ENCODE data around the gene ARID1B.

ARID1B gene

GRCh38 chr6:157097255-157097955 lies 320.2 kb downstream of the ARID1B start:
- DNase-seq (ENCODE audit: low read depth in 2 of 2), result no peak

DNA sequence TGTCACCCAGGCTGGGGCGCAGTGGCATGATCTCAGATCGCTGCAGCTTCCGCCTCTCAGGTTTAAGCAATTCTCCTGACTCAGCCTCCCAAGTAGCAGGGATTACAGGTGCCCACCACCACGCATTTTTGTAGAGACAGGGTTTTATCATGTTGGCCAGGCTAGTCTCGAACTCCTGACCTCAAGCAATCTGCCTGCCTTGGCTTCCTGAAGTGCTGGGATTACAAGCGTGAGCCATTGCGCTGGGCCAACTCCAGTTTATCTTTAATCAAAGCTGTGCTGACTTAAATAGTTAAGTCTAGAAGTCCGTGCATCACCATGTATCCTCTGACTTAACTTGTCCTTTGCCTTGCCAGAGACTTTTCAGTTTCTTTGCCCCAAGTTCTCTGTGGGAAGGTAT lies 321.8 kb downstream of the ARID1B start:
- no peak for DNase-seq (ENCODE audit: low read depth in 2 of 2)

- DNase-seq (ENCODE audit: low read depth in 2 of 2), result no peak
These were observed 322.9 kb downstream of the ARID1B start for GRCh38 chr6:157099912-157100593.

GRCh38 chr6:157101166-157101565 lies 324.0 kb downstream of the ARID1B start:
- no peak for DNase-seq (ENCODE audit: low read depth in 2 of 2)

DNA sequence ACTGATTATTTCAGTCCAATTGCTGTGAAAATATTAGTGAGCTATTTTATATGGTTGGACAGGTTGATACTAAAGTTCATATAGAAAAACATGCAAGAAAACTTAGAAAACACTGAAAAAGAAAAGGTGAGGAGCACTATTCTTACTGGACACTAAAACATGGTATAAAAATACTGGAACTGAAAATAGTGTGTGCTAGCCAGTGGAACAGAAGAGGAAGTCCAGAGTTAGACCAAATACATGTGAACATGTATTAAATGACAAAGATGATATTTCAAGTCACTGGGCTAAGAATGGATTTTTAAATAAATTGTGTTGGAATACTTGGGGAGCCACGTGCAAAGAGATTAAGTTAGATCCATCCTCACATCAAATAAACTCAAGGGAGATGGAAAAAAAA lies 327.6 kb downstream of the ARID1B start:
- DNase-seq (ENCODE audit: low read depth in 2 of 2), result no peak

GRCh38 chr6:157106487-157106886 lies 329.3 kb downstream of the ARID1B start:
- DNase-seq (ENCODE audit: low read depth in 2 of 2), result no peak

DNA sequence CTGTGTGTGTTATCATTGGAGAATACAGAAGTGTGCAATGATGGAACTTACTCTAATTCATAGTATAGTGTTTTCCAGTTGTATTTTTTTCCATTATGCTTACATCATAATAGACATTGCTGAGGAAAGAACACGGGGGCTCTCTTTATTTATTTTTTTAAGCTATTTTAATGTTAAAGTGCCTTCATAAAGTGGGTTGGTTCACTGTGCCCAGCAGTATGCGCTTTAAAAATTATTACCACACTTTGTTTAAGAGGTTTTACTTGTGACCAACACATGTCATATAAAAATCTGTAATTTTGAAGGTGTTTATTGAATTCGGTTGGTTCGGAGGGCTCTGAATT lies 330.4 kb downstream of the ARID1B start:
- no peak for DNase-seq (ENCODE audit: low read depth in 2 of 2)

DNA sequence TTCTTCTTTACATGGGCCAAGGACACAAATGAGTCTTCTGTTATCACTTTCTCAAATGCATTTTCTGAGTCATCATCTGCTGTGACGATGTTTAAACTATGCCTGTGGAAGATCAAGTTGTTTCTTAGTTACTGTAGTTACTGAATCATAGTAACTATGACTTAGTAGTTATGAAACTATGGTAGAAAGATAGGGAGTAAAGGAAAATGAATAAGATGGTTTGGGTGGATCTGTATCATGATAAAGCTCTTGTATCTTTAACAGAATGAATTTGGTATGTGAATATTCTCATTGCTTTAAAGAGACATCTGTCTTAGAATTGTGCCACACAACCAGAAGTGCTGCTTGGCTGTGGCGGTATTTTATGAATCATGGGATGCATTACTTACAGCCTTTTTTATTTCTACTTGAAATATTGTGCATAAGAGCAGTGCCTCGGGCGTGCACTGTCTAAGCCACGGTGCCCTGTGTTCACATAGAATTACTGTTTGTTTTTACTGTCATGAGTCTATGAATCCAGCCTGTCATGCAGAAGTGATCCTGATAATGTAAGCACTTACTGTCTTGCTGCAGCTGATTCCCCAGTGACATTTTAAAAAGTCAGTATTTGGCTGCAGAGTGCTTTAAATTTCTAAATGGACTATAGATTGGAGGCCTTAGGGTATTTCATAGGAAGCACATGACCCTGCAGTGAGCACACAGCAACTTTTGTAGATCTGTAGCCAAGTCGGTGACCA lies 330.9 kb downstream of the ARID1B start:
- DNase-seq (ENCODE audit: low read depth in 2 of 2), result peak; percentile 57 to 59

DNA sequence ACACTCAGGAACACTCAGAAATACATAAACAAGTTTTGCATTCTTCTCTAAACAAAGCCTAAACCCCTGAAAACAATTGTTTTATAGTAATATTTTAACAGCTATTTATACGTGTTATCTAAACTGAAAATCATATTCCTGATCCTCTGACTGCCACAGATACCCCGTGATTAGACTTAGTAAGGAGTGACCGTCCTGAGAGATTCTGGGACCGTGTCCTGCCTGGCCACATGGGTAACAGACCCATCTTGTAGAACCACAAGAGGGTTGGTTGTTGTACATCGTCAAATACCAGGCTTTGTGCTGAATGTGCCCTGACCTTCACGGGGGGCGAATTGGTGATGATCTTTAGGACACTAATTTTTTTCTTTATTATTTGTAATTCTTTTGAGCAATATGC lies 331.7 kb downstream of the ARID1B start:
- no peak for DNase-seq (ENCODE audit: low read depth in 2 of 2)

- peak in 1 of 2 experiments; percentile 26 for DNase-seq (ENCODE audit: low read depth in 2 of 2)
These were observed 333.4 kb downstream of the ARID1B start for GRCh38 chr6:157110607-157111006.

- no peak for DNase-seq (ENCODE audit: low read depth in 2 of 2)
These were observed 336.2 kb downstream of the ARID1B start for GRCh38 chr6:157113389-157113788.

DNA sequence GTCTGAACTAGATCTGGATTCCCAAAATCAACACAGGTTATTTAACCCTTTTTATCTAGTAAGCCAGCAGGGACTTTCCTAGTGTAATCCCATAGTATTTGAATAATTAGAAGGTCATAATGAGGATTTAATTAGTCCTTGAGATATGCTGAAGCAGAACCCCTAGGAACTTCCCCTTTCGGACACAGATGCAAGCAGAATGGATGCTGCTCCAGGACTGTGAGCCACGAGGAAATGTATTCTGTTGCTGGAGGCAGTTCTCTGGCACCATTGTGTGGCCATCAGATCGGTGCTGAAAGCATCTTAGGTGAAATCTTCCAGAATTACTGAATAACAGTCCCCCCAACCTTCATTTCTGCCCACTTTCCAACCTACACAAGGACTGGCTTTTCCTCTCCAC lies 339.2 kb downstream of the ARID1B start:
- DNase-seq (ENCODE audit: low read depth in 2 of 2), result no peak

- no peak for DNase-seq (ENCODE audit: low read depth in 2 of 2)
These were observed 340.4 kb downstream of the ARID1B start for GRCh38 chr6:157117431-157118095.

GRCh38 chr6:157119502-157120027 lies 342.4 kb downstream of the ARID1B start:
- no peak for DNase-seq (ENCODE audit: low read depth in 2 of 2)

DNA sequence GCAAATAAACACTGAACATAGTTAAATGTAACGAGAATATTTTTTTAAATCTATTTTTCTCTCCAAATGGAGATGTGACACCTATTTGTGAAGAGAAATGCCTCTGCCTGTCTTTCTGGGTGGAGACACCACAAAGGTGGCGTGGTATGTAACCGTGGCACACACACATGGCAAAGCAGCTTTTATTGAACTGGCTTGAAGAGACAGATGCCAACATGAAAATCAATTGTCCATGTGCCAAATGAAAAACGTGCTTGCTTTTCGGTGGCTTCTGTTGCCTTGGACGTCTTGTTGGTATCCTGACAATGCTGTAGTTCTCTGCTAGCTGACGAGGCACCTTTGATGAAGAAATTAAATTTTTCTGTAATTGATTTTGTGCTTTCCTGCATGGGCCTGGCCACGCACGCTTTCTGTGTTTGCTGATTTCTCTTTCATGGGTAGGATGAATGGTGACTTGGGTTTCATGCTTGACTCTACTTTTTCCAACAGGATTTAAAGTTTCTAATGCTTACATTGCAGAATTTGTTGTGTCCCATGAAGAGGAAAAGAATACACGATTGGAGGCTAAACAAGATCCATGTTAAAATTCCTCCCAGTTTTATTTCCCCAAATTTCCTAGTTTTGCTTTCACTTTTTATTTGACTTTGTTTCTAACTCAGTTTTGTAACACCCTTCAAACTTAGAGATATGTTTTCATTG lies 343.5 kb downstream of the ARID1B start:
- no peak for DNase-seq (ENCODE audit: low read depth in 2 of 2)

GRCh38 chr6:157121897-157122296 lies 344.7 kb downstream of the ARID1B start:
- DNase-seq (ENCODE audit: low read depth in 2 of 2), result no peak

- no peak for DNase-seq (ENCODE audit: low read depth in 2 of 2)
These were observed 346.1 kb downstream of the ARID1B start for GRCh38 chr6:157123234-157123633.

GRCh38 chr6:157124485-157125254 lies 347.5 kb downstream of the ARID1B start:
- DNase-seq (ENCODE audit: low read depth in 2 of 2), result no peak

- no peak for DNase-seq (ENCODE audit: low read depth in 2 of 2)
These were observed 348.4 kb downstream of the ARID1B start for GRCh38 chr6:157125531-157125930.

DNA sequence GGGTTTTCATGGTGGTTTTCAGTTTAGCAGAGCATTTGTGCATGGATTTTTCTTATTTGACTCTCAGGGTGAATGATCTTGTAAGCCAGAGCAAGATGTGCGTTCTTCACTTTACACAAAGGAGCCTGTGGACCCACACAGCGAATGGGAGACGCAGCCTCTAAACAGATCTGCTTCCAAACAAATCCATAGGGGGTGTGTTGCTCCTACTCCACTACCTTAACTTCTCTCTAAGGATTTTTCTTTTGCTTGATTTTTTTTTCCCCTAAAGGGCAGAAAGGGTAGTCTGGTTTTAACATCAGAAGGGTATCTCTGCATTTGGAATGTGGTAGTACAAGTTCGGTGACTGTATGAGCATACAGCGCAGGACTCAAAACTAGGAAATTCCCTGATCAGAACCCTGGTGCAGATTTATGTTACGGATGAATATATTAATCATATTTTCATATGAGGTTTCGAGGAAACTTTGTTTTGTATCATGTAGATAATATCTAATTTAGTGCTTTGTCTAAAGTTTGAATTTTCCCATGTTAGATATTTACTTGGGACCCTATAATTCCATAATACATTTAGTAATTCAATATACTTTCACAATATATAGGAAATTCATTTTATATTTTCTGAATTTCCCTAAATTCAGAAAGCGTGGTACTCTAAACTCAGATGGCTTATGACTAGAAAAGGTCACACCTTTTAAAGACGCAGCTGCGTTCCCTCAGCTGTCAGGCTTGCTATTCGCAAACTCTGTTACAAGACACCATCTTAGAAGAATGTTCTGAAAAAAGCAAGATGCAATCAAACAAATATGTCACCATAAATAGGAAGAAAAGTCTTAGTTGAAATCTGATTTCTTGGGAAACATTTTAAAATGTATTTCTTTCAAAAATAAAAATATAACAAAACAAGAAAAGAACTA lies 349.3 kb downstream of the ARID1B start:
- no peak for DNase-seq (ENCODE audit: low read depth in 2 of 2)
